ENCODE results near the gene JAML.

- TF ChIP-seq JUN (IDR thresholded peaks at IDR 0.05; ENCODE audit: low read depth, low read length) (no peak), RXRA (IDR thresholded peaks at IDR 0.05; ENCODE audit: insufficient read depth, low read depth, low read length) (no peak), POLR2AphosphoS5 (IDR thresholded peaks at IDR 0.05; ENCODE audit: low read depth, low read length) (no peak), SIN3A (conservative IDR thresholded peaks at IDR 0.05 in 1 of 2, IDR thresholded peaks at IDR 0.05 in 1 of 2; ENCODE audit: low read depth in 1 of 2, low read length in 2 of 2) (no peak), CREB1 (IDR thresholded peaks at IDR 0.05) (no peak), EZH2 (IDR thresholded peaks at IDR 0.05; ENCODE audit: low read depth, low read length, severe bottlenecking) (no peak), JUND (IDR thresholded peaks at IDR 0.05; ENCODE audit: low read length) (no peak), POLR2A (IDR thresholded peaks at IDR 0.05; ENCODE audit: control extremely low read depth in 1 of 2, low read depth in 2 of 2, low read length in 2 of 2) (no peak), CTCF (IDR thresholded peaks at IDR 0.05; ENCODE audit: control extremely low read depth in 1 of 3, insufficient read depth in 1 of 3, low read depth in 1 of 3, low read length in 3 of 3) (no peak), HDAC6 (IDR thresholded peaks at IDR 0.05; ENCODE audit: low read depth, low read length) (no peak)
Measured at GRCh38 chr11:118210323-118210722, 14.5 kb downstream of the JAML start.

All from H1 (cell line).